T-helper 22 cell (primary cell): ENCODE data around the gene GCSAM.

ENCODE experiments used
- DNase-seq: peaks from one replicate; pipeline ENCODE4 v3.0.0-alpha.2; 2020; ENCODE audit warnings: low read depth

The GCSAM gene

DNA sequence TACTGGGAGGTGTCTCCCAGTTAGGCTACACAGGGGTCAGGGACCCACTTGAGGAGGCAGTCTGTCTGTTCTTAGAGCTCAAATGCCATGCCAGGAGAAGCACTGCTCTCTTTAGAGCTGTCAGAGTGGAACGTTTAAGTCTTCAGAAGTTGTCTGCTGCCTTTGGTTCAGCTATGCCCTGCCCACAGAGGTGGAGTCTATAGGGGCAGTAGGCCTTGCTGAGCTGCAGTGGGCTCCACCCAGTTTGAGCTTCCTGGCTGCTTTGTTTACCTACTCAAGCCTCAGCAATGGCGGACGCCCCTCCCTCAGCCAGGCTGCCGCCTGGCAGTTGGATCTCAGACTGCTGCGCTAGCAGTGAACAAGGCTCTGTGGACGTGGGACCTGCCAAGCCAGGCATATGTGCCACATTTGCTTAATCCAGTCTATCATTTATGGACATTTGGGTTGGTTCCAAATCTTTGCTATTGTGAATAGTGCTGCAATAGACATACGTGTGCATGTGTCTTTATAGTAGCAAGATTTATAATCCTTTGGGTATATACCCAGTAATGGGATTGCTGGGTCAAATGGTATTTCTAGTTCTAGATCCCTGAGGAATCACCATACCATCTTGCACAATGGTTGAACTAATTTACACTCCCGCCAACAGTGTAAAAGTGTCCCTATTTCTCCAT is 60.5 kb downstream of the GCSAM start:
- peak; percentile 54 for DNase-seq
